PFSK-1 (cell line): ENCODE measurements around the gene ARHGEF11.

Experiments used
- FOXP2 ChIP-seq: optimal IDR thresholded peaks from 2 replicates; pipeline ENCODE3; 2011; ENCODE audit warnings: borderline replicate concordance, control low read depth, inconsistent platforms; ENCODE audit not compliant: insufficient read depth; ENCODE audit errors: extremely low read length, extremely low read depth
- POLR2AphosphoS5 ChIP-seq: IDR thresholded peaks from 2 replicates; pipeline ENCODE4 v1.6.1; 2012; ENCODE audit warnings: low read depth, mild to moderate bottlenecking, control low read depth, low read length, moderate library complexity
- REST ChIP-seq, 2 experiments: IDR thresholded peaks; 2 replicates each; pipeline versions ENCODE4 v1.6.1 to v1.8.0; 2011 to 2012; ENCODE audit warnings: low read depth in 2 of 2, low read length in 2 of 2, control low read depth in 1 of 2, inconsistent platforms in 1 of 2, mild to moderate bottlenecking in 1 of 2, moderate library complexity in 1 of 2; ENCODE audit not compliant: insufficient read depth in 1 of 2
- SIN3A ChIP-seq: IDR thresholded peaks from 2 replicates; pipeline ENCODE4 v1.6.1; 2012; ENCODE audit warnings: mild to moderate bottlenecking, low read length, moderate library complexity, borderline replicate concordance; ENCODE audit not compliant: insufficient read depth
- TAF1 ChIP-seq: IDR thresholded peaks from 2 replicates; pipeline ENCODE4 v1.6.1; 2012; ENCODE audit warnings: low read length, control low read depth, borderline replicate concordance; ENCODE audit not compliant: insufficient read depth

- no peak for TF ChIP-seq POLR2AphosphoS5
- TF ChIP-seq TAF1, result no peak
- TF ChIP-seq SIN3A, result no peak
- TF ChIP-seq FOXP2, result no peak
- TF ChIP-seq REST (IDR thresholded peaks at IDR 0.05; ENCODE audit: insufficient read depth in 1 of 2, low read depth in 2 of 2, low read length in 2 of 2), result no peak
Observed at GRCh38 chr1:156970017-156970416, 75.5 kb downstream of the ARHGEF11 start.
